ENCODE data around the gene MPDZ. TPM values are rescaled to one million over a fixed set of nuclear protein-coding genes. Genes with fewer than 3 reads are reported as not detected.

MPDZ gene
- polyA plus RNA-seq, 4 donors, result 37.1 to 52.4 (median 46.7) TPM

- no peak for DNase-seq (ENCODE audit: low read depth in 4 of 4, low spot score in 3 of 4)
Observed at GRCh38 chr9:13186091-13186490, 93.4 kb downstream of the MPDZ start.

DNA sequence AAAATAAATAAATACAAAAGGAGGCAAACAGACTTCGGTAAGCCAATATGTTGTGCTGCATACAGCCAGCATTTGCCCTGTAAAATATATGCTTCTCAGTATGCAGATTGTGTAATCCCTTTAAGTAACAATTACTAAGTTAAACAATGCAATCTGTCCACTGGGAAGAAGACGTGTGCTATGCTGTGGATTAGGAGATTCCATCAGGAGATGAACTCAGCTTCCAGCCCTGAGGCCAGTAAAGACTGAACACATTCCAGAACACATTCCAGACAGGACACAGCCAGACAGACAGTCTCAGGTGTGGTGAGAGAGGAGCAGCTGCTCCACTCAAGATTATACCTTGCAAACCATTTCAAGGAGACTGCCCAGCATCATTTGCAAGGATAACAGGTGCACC lies 97.8 kb downstream of the MPDZ start:
- DNase-seq (ENCODE audit: low read depth in 4 of 4, low spot score in 3 of 4), result no peak

- DNase-seq (ENCODE audit: low read depth in 4 of 4, low spot score in 3 of 4), result no peak
Observed at GRCh38 chr9:13179257-13179656, 100.2 kb downstream of the MPDZ start.

DNA sequence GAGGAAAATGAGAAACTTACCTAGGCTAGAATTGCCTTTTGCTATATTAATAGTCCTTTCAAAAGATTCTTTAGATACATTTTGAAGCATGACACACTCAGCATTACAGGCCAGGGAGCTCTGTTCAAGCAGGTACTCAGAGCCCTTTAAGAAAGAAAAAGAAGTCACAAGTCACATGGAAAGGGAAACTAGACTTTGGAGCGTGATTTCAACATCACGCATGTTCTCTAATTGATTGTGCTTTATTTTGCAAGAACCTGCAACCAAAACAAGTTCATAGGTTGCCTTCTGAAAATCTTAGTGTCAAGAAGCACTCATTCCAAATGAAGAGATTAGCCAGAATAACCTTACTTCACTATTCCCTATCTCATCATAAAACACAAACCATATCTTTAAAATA lies 103.8 kb downstream of the MPDZ start:
- no peak for DNase-seq (ENCODE audit: low read depth in 4 of 4, low spot score in 3 of 4)

DNA sequence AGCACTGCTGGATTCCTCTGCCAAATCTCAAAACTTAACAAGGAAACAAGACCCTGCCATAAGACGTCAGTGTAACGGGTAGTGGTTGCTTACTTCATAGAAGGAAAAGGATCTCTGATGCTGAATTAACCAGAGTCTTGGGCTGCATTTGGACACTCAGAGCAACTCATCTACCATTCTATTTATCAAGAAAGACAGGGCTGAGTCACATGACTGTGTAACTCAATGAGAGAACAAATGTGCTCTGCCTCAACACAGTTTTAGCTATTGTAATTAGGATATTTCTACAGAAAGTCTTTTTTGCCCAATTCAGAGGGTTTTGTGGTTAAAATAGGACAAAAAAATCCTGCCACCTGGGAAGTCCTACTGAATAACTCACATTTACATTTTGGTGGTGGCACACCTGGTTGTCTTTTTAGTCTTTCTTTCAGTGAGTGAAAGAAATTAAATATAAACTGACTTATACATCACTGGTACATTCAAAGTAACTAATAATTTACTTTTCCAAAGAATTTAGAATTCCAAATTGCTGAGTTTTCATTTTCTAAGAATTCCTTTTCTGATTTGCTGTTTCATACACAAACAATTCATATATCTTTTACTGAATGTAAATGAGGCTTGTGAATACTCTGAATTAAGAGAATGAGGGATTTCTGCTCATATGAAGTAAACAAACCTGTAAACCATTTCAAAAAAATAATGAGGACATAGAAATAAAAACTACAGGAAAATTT lies 104.4 kb downstream of the MPDZ start:
- no peak for DNase-seq (ENCODE audit: low read depth in 4 of 4, low spot score in 3 of 4)

GRCh38 chr9:13173553-13173952 lies 105.9 kb downstream of the MPDZ start:
- no peak for DNase-seq (ENCODE audit: low read depth in 4 of 4, low spot score in 3 of 4)

DNA sequence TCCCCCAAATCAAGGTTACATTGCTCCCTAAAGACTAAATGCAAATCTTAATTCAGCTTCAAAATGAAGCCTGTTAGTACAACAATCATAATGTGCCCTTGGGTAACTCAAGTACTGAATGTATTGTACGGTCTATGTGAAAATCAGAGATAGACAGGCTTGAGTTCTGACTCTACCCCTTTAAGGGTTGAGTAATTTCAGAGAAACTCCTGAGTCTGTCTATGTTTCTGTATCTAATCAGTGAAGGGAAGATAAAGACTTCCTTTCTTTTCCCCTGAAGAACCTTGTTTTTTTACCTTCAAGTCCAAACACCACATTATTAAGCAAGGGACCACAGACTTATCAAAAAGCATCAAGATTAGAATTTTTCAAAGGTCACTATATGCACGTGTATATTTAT lies 108.2 kb downstream of the MPDZ start:
- no peak for DNase-seq (ENCODE audit: low read depth in 4 of 4, low spot score in 3 of 4)

GRCh38 chr9:13166996-13167395 lies 112.5 kb downstream of the MPDZ start:
- DNase-seq (ENCODE audit: low read depth in 4 of 4, low spot score in 3 of 4), result no peak

- no peak for DNase-seq (ENCODE audit: low read depth in 4 of 4, low spot score in 3 of 4)
Observed at GRCh38 chr9:13165956-13166355, 113.5 kb downstream of the MPDZ start.

DNA sequence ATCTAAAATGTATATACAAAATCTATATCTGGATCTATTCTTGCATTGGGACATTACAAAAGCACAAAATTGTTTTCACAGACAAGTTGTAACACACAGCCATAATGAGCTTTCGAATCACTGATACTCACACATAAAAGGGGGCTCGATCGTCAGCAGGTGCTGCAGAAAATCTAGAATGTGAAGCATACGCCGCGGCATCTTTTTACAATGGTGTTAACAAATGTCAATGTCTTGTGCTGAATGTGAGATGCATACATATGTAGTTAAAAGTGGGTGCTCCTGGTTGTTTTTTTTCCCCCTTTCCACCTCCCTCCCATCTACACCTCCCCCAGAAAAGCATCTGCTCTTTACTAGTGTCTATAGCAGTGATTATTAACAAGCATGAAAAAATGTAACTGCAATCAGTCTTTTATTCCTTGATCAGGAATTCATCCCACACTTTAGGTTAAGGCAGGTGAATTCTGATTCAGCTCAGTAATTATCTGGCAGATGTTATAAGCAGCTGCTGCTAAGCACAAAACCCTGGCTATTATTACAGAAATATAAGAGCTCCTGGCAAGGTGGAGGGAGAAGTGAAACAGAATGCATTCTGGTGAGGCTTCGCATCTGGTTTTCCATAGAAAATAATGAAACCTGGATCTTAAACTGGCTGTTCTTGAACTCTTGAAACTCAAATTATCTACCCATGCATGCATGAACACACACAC lies 114.1 kb downstream of the MPDZ start:
- DNase-seq (ENCODE audit: low read depth in 4 of 4, low spot score in 3 of 4), result no peak

- no peak for DNase-seq (ENCODE audit: low read depth in 4 of 4, low spot score in 3 of 4)
Observed at GRCh38 chr9:13163946-13164345, 115.5 kb downstream of the MPDZ start.

- DNase-seq (ENCODE audit: low read depth in 4 of 4, low spot score in 3 of 4), result no peak
Observed at GRCh38 chr9:13163287-13163686, 116.2 kb downstream of the MPDZ start.

GRCh38 chr9:13160051-13160450 lies 119.4 kb downstream of the MPDZ start:
- DNase-seq (ENCODE audit: low read depth in 4 of 4, low spot score in 3 of 4), result no peak

- no peak for DNase-seq (ENCODE audit: low read depth in 4 of 4, low spot score in 3 of 4)
Observed at GRCh38 chr9:13158986-13159385, 120.5 kb downstream of the MPDZ start.

DNA sequence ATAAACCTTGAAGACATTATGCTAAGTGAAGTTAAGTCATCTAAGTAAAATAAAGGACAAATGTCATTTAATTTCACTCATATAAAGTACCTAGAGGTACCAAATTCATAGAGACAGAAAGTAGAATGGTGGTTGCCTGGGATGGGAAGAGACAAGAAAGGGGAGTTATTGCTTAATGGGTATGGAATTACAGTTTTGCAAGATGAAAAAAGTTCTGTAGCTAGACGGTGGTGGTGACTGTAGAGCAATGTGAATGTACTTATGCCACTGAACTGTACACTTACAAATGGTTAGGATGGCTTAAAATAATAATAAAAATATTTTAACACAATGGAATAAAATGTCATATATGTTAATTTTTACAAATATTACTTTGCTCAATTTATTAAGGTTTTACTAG lies 128.0 kb downstream of the MPDZ start:
- DNase-seq (ENCODE audit: low read depth in 4 of 4, low spot score in 3 of 4), result no peak

GRCh38 chr9:13149454-13149853 lies 130.0 kb downstream of the MPDZ start:
- DNase-seq (ENCODE audit: low read depth in 4 of 4, low spot score in 3 of 4), result no peak

GRCh38 chr9:13146840-13147239 lies 132.7 kb downstream of the MPDZ start:
- DNase-seq (ENCODE audit: low read depth in 4 of 4, low spot score in 3 of 4), result no peak

DNA sequence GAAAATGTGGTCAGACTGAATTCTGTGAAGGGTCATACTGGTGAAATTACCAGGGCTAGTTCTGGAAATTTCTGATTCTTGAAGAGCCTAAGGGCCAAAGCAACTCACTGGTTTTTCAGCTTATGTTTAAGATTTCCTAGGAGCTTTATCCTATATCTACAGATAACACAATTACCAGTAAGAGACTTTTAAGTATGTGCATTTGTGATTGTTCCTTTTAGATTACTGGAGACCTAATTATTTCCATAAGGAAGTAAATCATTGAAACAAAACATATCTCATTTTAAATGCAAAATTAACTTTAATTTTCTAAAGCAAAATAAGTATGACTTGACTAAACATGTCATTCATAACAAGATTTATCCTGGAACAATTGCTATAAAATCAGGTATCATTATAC lies 134.2 kb downstream of the MPDZ start:
- no peak for DNase-seq (ENCODE audit: low read depth in 4 of 4, low spot score in 3 of 4)

GRCh38 chr9:13144166-13144775 lies 135.2 kb downstream of the MPDZ start:
- DNase-seq (ENCODE audit: low read depth in 4 of 4, low spot score in 3 of 4), result no peak

DNA sequence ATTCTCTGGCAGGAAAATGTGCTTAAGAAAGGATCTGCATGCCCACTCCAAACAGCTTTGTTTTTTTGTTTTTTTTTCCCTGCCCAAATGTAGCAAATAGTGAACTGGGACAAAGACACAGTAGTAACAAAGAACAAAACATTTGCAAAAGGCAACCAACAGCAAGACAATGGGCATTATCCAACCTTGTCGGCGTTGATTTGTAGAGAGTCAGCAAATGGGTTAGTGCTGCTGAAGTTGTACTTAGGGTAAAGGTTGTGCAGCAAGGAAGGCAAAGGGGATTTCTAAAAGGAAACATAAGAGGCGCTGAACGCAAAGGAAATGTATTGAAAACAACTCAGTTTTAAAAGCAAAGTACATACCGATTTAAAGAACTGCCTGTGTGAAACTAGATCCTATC lies 136.2 kb downstream of the MPDZ start:
- DNase-seq (ENCODE audit: low read depth in 4 of 4, low spot score in 3 of 4), result no peak

- no peak for DNase-seq (ENCODE audit: low read depth in 4 of 4, low spot score in 3 of 4)
Observed at GRCh38 chr9:13142776-13143175, 136.7 kb downstream of the MPDZ start.

GRCh38 chr9:13141629-13142028 lies 137.9 kb downstream of the MPDZ start:
- DNase-seq (ENCODE audit: low read depth in 4 of 4, low spot score in 3 of 4), result no peak
